K562 (cell line): ENCODE data around the gene AMT. TPM values are rescaled to one million over a fixed set of nuclear protein-coding genes. Genes with fewer than 3 reads are reported as not detected.

ENCODE experiments used
- BCLAF1 ChIP-seq, 2 experiments: fragments of 450-650 bp in 1 of 2; IDR thresholded peaks; 2 replicates each; pipeline ENCODE4 v1.6.1; 2011 to 2017; ENCODE audit warnings: low read depth in 2 of 2, antibody characterized with exemption in 1 of 2, borderline replicate concordance in 1 of 2, low read length in 1 of 2, mild to moderate bottlenecking in 1 of 2, mixed read lengths in 1 of 2; ENCODE audit not compliant: control insufficient read depth in 1 of 2
- BHLHE40 ChIP-seq: IDR thresholded peaks from 2 replicates; pipeline ENCODE4 v1.6.1; 2011; ENCODE audit warnings: low read length, improper control_type of control experiment
- CREB1 ChIP-seq, 2 experiments: sonication (generic) in 1 of 2; formaldehyde crosslinking in 1 of 2; IDR thresholded peaks; 2 replicates each; pipeline versions ENCODE4 v1.6.1 to v1.8.0; 2012 to 2022; ENCODE audit warnings: inconsistent platforms in 1 of 2, mild to moderate bottlenecking in 1 of 2, missing genetic modification reagents in 1 of 2, moderate library complexity in 1 of 2
- CREB3L1 ChIP-seq: fragments of 450-650 bp; IDR thresholded peaks from 2 replicates; pipeline ENCODE4 v1.6.1; 2014; ENCODE audit warnings: low read depth, mild to moderate bottlenecking, moderate library complexity, borderline replicate concordance
- CTBP1 ChIP-seq: fragments of 450-650 bp; IDR thresholded peaks from 2 replicates; pipeline ENCODE4 v1.6.1; 2016; ENCODE audit warnings: borderline replicate concordance
- E2F4 ChIP-seq: sonication (generic); formaldehyde crosslinking; IDR thresholded peaks from 2 replicates; pipeline ENCODE4 v1.8.0; 2022; ENCODE audit warnings: mild to moderate bottlenecking, low read depth, missing genetic modification reagents
- KLF16 ChIP-seq: IDR thresholded peaks from 2 replicates; pipeline ENCODE4 v1.6.1; 2016; ENCODE audit warnings: antibody characterized with exemption
- PHTF2 ChIP-seq: fragments of 250-450 bp; sonication (Bioruptor Pico); IDR thresholded peaks from 2 replicates; pipeline ENCODE4 v1.5.0; 2021; ENCODE audit warnings: mild to moderate bottlenecking
- PYGO2 ChIP-seq: fragments of 450-650 bp; IDR thresholded peaks from 2 replicates; pipeline ENCODE4 v1.6.1; 2016; ENCODE audit warnings: mild to moderate bottlenecking, missing genetic modification characterization, moderate library complexity, missing compliant biosample characterization
- RAD51 ChIP-seq: fragments of 450-650 bp; IDR thresholded peaks from 2 replicates; pipeline ENCODE4 v1.7.1; 2016; ENCODE audit warnings: low read depth, mild to moderate bottlenecking, borderline replicate concordance
- SREBF2 ChIP-seq: sonication (generic); formaldehyde crosslinking; IDR thresholded peaks from 2 replicates; pipeline ENCODE4 v1.4.0; 2020; ENCODE audit warnings: mild to moderate bottlenecking, missing genetic modification reagents
- SRSF7 ChIP-seq: fragments of 200-400 bp; formaldehyde crosslinking; optimal IDR thresholded peaks from 2 replicates; pipeline ENCODE3; 2017; ENCODE audit warnings: mild to moderate bottlenecking, low read depth, low read length
- STAG1 ChIP-seq: sonication (generic); formaldehyde crosslinking; IDR thresholded peaks from 2 replicates; pipeline ENCODE4 v1.5.0; 2020; ENCODE audit warnings: missing genetic modification reagents, borderline replicate concordance
- TGIF2 ChIP-seq: sonication (generic); formaldehyde crosslinking; IDR thresholded peaks from 2 replicates; pipeline ENCODE4 v1.8.1; 2022; ENCODE audit warnings: mild to moderate bottlenecking, missing genetic modification reagents, moderate library complexity
- VEZF1 ChIP-seq: fragments of 200-800 bp; sonication (Bioruptor generic); IDR thresholded peaks from 2 replicates; pipeline ENCODE4 v1.6.1; 2017; ENCODE audit warnings: missing genetic modification characterization, missing compliant biosample characterization
- ZBTB8A ChIP-seq: fragments of 450-650 bp; IDR thresholded peaks from 2 replicates; pipeline ENCODE4 v1.6.1; 2018; ENCODE audit warnings: mild to moderate bottlenecking, moderate library complexity; ENCODE audit not compliant: partially characterized antibody
- ZNF512 ChIP-seq: IDR thresholded peaks from 2 replicates; pipeline ENCODE4 v1.6.1; 2016; ENCODE audit warnings: missing genetic modification characterization, missing compliant biosample characterization
- ZNF551 ChIP-seq: fragments of 250-450 bp; sonication (Bioruptor Pico); IDR thresholded peaks from 2 replicates; pipeline ENCODE4 v1.5.0; 2021; ENCODE audit warnings: mild to moderate bottlenecking, moderate library complexity
- polyA plus RNA-seq, 8 experiments: library from polyadenylated mRNA; depleted of rRNA in 4 of 8; stranded (reverse) in 5 of 8; unstranded in 3 of 8; fragments of >200 nt; fragmentation: Nextera tagmentation in 2 of 8; fragmentation: Illumina TruSeq in 1 of 8; extraction: Ambion mirVana in 2 of 8; extraction: Trizol in 1 of 8; gene quantifications; 2 replicates each; pipeline versions ENCODE4 v1.2.1 to v1.2.3, GENCODE V29; 2011 to 2014; ENCODE audit warnings: inconsistent platforms in 1 of 8, missing spikeins in 1 of 8
- total RNA-seq, 7 experiments: library from RNA; depleted of rRNA in 6 of 7; stranded (reverse); fragments of >200 nt in 6 of 7; fragmentation: Illumina TruSeq in 2 of 7; extraction: Trizol in 2 of 7; gene quantifications; 2 replicates each; pipeline versions ENCODE4 v1.2.1 to v1.2.3, GENCODE V29; 2011 to 2021; ENCODE audit warnings: low replicate concordance in 1 of 7

The AMT gene
- total and polyA plus RNA-seq, 9 of the 15 experiments (the other 6 are each of a cell fraction or from before 2014, with no cell fraction given): 0.14 to 2.1 (median 0.52) TPM

GRCh38 chr3:49469936-49470713 is 47.9 kb upstream of the AMT start, which contains the start of gene DAG1 (continued):
- no peak for TF ChIP-seq BCLAF1 (IDR thresholded peaks at IDR 0.05; ENCODE audit: borderline replicate concordance in 1 of 2, control insufficient read depth in 1 of 2, low read depth in 2 of 2, low read length in 1 of 2)
- 0 out of 2 replicates have a peak, but pooled peaks have one; percentile 24 for TF ChIP-seq CREB3L1
- no peak for TF ChIP-seq ZNF551 (CRISPR knock-in tag)
- TF ChIP-seq ZNF512 (tag): no peak
- no peak for TF ChIP-seq TGIF2
- TF ChIP-seq E2F4 (CRISPR knock-in tag): no peak
- 0 out of 2 replicates have a peak, but pooled peaks have one; percentile 10 for TF ChIP-seq BHLHE40
- no peak for TF ChIP-seq KLF16
- TF ChIP-seq CTBP1: peak; percentile 100
- no peak for TF ChIP-seq PYGO2 (tag)
- TF ChIP-seq RAD51: no peak
- TF ChIP-seq ZBTB8A: no peak
- no peak for TF ChIP-seq PHTF2 (CRISPR knock-in tag)
- TF ChIP-seq VEZF1 (CRISPR knock-in tag): peak; percentile 67
- TF ChIP-seq CREB1 (IDR thresholded peaks at IDR 0.05): 0 out of 2 replicates have a peak, but pooled peaks have one; percentile 30
- TF ChIP-seq CREB1 (CRISPR knock-in tag; IDR thresholded peaks at IDR 0.05): no peak; the same call in 1 of the 2 replicates
- TF ChIP-seq SREBF2 (CRISPR knock-in tag): no peak
- no peak; the same call in 1 of the 2 replicates for TF ChIP-seq STAG1
- TF ChIP-seq SRSF7: no peak
